NOMO-1 treated with DMSO at 0.1 percent for 48 hours (cell line): Measurements from ENCODE around the gene ZNF275.
"Not testable (repeated sequence)": the region's sequence is repeated elsewhere in the genome, so short reads cannot be mapped to it uniquely, and the experiment has no call there.

ENCODE experiments used
- DNase-seq: peaks from one replicate; lab custom pipeline; 2025; ENCODE audit not compliant: unreplicated experiment; lab: John Stamatoyannopoulos, UW

Gene ZNF275

DNA sequence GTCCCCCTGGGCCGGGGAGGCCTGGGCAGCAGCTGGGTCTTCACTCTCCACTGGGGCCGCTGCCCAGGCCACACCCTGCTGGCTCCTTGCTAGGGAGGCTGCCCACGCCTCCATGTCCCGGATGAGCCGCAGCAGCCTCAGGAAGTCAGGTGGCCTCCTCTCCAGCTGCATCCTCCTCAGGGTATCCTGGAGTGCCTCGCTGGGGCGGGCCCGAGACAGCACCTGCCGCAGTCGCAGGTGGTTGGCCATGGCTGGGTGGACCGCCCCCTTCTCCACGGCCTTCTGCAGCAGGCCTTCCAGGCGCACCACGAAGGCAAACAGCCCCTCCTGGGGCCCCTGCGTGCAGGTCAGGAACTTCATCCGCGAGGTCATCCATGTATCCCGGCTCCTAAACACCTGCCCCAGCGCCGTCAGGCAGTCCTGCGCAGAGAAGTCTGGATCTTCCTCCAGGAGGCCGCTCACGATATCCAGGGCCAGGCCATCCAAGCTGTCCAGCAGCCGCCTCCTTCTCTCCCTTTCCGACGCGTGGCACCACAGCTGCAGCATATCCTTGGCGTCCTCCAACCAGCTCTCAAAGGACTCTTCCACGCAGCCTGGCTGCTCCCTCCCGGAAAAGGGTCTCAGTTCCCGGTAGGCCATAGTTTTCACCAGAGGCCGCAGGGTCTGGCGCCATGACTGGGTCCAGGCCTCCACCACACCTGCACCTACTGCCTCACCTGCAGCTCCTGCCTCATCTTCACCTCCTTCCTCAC lies 14.5 kb upstream of the ZNF275 start:
- DNase-seq = no peak

DNA sequence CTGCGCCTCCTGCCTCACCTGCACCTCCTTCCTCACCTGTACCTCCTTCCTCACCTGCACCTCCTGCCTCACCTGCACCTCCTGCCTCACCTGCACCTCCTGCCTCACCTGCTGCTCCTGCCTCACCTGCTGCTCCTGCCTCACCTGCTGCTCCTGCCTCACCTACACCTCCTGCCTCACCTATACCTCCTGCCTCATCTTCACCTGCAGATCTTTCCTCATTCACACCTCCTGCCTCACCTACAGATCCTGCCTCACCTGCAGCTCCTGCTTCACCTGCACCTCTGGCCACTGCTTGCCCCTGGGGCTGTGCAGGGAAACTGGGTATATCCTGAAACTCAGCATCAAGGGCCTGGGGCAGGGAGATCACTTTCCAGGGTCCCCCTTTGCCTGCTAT lies 13.9 kb upstream of the ZNF275 start:
- not testable (repeated sequence) for DNase-seq

DNA sequence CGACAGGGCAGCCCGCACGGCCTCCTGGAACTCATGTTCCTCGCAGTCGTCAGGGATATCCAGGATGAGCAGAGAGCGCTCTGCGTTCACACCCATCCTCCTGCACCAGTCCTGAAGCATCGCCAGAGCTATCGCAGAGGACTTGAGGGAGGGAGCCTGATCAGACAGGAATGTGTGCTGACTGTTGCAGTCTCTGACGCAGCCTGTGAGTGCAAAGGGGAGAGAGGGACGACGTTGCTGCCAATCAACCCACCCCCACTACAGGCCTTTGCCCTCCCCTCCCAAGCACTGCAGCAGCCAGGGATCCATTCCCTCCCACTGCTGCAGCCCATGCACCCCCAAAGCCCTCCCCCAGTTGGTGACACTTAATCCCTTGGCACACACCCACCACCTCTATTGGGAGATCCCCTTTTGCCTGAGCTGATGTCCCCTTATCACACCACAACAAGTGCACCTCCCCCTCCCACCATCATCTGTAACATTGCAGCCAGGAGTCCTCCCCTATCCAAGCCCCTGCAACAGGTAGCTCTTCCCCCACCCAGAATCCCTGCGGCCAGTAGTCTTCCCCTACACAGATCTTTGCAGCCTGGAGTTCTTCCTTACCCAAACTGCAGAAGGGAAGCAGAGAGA lies 13.3 kb upstream of the ZNF275 start:
- no peak for DNase-seq

DNA sequence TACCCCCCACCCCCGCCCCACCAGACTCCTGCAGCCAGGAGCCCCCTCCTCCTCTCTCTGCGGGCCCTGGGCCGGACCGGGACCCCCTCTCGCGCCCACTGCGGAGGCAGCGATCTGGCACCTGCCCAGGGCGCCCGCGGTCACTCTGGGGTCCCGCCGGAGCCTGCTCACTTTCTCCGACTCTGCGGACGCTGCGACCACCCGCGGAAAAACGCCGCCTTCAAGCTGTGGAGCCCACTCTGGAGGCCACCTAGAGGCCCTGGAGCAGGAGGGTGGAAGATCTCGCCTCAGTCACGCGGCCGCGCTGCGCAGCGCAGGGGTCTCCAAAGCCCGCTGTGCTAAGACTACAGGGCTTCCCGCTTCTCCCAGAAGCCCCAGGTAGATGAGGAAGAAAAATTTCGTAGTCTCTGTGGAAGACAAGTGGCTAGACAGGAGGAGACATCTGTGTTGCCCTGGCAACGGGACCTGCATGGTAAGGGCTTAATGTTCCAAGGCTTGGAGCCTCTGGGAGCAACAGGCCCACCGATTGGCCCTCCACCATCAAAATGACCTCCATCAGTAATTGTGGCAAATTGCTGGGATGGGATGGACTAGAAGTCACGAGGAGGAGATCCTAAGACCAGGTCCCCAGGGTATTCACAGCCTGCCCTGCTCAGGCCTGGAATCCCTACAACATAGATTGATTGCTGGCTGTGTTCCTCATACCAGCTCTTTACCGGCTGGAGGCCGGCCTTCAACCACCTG lies 12.4 kb upstream of the ZNF275 start, which contains the start of gene PNMA6F:
PNMA6F (minus strand) TSS at position 387 of the 744 bp plus-strand sequence. CDS start 1,093 bp downstream, outside the sequence.
- DNase-seq = no peak

DNA sequence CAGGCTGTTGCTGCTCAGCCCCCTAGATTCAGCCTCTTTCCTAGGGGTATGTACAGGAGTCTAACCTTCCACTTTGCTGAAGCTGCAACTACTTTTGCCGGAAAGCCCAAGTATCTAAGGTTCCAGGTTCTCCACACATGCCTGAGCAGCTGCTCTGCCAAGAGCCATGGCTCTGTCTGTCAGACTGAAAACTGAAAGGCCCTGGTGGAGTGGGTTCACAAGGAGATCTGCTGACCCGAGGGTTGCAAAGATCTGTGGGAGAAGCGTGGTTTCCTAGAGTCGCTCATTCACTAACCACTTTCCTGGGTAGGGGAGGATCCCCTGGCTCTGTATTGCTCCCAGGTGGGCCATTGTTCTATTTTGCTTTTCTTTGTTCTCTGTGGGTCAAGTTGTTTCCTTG lies 6.4 kb upstream of the ZNF275 start:
- no peak for DNase-seq

DNA sequence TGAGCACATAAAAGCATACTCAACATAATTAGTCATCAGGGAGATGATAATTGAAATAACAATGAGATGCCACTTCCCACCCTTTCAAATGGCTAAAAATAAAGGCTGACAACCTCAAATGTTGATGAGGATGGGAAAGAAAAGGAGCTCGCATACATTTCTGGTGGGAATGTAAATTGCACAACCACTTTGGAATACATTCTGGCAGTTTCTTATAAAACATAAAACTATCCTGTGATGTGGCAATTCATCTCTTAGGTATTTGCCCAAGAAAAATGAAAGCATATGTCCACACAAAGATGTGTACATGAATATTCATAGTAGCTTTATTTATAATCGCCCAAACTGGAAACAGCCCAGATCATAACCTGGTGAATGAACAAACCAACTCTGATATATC lies 687 bp upstream of the ZNF275 start:
- no peak for DNase-seq

DNA sequence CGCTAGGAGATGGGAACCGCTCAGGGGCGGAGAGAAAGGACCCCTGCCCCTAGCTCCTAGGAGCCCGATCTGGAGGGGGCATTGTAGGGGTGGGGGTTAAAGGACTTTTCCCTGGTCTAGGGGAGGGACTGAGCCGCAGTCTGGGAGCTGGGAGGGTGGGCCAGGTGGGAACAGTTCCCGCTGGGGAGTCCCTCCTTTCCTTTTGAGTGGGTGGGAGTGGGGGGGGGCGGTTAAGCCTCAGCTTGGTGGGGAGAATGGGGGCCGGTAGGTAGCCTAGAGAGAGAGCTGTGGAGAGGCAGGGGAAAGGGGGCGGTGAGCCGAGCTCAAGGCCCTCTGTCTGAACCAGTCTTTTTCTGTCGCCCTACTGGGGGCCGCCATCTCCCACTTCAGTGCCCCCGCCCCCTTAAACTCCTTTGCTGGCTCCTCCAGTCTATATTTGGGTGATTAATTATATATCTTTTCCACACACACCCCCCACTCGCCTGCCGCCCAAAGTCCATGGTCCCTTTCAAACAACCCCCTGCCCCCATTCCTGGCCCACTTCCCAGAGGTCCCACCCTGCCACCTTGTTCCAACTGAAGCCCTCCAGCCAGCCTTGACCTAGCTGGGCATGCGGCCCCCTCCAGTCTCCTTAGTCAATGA lies 822 bp downstream of the ZNF275 start:
- no peak for DNase-seq

DNA sequence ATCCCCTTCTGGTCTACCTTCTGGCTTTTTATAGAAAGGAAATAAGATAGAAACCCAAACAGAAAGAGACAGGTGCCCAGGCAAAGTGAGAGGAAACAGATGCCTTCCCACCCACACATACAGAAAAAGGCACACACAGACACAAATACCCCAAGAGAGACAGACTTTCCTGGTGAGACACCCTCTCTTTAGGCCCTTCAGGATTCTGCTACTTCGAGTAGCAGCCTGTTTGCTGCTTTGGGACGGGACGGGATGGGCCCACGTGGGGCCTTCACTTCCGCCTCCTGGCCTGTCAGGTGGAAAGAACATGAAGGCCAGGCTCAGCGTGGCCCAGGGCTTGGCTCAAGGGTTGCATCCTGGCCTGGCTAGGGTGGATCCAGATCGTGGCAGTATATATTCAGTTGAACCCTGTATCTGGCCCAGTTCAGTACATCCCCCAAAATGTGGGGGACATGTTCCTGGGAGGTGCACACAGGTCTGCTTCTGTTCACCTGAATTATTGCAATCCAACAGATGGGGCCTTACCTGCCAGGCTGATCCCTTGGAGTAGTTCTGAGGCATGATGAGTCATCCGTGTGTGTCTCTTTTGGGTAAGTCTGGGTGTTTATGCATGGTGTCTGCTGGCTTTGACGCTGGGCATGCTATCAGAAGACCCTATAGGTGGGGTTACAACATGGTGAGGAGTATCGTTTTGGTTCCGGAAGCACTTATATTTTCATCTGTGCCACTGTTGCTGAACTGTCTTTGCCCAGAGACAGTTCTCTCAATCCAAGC lies 2.4 kb downstream of the ZNF275 start:
- no peak for DNase-seq

DNA sequence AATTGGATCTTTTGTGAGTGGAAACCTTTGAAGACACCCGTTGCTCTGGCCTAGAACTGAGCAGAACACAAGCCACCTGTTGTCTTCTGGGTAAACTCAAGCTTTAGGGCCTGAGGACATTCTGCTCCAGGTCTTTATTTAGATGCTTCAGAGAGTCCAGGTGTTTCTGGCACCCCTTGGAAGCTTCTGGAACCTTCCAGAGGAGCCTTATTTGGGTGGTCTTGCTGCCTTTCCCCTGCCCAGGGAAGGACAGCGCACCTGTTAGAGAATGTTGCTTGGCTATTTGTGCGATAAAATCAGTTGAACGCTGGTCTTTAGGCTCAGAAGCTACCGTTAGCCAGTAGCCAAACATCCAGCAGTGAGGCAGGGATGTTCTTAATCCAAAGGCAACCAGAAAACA lies 3.0 kb downstream of the ZNF275 start:
- no peak for DNase-seq

DNA sequence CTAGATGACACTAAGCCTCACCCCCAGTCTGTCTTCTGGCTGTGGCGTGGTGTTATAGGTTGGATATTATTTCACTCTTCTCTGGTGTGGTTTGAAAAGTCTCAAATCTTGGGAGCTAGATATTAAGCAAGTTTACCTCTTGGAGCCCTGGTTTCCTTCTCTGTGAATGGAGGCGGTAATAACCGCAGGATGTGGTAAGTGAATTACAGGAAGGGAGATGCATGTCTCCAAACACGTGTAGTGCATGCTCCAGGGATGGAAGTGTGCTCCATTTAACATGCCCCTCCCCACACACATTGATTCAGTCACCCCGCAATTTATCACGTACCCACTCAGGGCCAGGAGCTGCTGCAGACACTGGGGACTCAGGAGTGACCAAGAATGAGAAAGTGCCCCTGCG lies 4.9 kb downstream of the ZNF275 start:
- no peak for DNase-seq

DNA sequence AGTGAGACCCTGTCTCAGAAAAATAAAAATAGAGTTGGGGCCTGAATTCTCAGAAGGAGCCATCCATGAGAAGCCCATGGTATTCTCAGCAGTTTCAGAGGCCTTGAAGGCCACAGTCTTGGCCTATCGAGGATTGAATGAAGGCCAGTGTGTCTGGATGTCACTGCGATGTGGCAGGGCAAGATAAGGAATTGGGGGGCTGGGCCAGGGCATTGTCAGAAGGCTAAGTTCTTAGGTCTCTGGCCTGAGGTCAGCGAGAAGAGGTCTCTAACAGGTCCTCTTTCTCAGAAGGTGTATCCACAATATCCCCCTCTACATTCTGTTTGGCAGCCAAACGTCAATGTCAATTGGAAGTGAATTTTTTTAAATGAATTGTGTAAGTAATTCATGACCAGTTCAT lies 5.7 kb downstream of the ZNF275 start:
- DNase-seq = no peak

DNA sequence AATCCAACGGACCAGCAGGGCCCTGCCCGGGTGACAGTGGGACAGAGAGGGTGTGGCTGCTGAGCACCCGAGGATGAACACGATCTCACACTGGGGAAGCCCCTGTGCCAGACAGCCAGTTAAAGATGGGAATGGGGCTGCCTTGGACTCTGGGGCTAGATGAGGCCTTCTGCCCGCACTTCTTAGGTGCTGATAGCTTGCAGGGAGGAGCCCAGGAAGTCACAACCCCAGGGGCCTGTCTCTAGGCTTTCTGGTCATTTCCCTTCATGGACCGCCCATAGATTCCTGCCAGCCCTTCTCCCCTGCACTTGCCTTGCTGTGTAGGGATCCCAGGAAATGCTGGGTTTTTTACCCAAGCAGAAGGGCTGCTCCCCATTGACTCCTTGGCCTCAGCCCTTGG lies 6.2 kb downstream of the ZNF275 start:
- DNase-seq = no peak

DNA sequence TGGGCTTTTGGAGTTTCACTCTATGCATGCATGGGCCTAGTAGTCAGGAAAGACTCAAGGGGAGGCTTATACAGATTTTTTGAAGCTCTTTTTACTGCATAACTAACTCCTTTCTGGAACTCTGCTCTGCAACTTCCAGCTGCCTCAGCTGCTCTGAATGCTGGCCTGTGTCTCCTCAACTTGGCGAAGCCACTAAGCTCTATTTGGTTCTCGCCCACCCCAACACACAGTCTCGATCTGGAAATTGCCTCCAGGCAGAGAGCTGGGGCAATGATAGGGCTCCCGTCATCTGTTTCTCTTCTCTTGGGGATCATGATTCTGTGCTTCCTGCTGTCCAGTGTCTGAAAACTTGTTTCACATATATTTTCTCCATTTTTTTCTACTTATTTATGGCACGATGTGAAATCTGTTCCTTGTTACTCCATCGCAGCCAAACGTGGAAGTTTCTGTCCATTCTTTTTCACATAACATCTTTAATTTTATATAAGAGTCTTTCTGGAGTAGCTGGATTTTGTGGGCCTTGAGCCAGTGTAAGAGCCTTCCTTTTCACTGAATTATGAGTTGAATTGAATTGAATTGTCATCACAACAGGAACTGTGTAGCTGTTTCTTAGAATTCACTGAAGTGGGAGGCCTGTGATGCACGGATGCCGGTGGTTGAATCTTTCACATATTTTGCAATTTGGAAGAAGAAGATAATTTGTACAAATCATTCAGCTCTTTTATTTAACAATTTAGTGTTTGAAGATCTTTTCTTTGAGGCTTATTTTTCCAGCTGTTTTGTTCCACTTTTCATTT lies 9.0 kb downstream of the ZNF275 start:
- no peak for DNase-seq

DNA sequence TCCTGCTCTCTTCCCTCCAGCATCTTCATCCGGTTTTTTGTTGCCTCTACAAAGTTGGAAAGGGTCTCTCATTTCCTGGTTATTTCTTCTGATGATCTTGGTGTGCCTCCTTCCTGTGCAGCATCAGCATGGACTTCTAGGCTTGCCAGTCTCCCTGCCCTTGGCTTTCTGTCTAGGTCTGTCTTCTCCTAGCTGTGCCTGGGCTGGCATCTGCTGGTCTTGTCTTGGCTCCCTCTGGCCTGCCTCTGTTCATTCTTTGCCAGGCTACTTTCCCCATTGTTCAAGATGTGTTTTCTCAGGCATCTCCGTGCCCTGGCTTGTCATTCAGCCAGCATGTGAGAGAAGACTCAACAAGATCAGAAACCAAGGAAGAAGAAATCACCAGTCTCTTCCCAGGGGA lies 9.7 kb downstream of the ZNF275 start:
- no peak for DNase-seq

DNA sequence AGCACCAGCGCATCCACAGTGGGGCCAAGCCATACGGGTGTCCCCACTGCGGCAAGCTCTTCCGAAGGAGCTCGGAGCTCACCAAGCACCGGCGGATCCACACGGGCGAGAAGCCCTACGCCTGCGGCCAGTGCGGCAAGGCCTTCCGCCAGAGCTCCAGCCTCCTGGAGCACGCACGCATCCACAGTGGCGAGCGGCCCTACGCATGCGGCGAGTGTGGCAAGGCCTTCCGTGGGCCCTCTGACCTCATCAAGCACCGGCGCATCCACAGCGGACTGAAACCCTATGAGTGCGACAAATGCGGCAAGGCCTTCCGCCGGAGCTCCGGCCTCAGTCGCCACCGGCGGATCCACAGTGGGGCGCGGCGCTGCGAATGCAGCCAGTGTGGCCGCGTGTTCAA lies 13.6 kb downstream of the ZNF275 start:
- no peak for DNase-seq

DNA sequence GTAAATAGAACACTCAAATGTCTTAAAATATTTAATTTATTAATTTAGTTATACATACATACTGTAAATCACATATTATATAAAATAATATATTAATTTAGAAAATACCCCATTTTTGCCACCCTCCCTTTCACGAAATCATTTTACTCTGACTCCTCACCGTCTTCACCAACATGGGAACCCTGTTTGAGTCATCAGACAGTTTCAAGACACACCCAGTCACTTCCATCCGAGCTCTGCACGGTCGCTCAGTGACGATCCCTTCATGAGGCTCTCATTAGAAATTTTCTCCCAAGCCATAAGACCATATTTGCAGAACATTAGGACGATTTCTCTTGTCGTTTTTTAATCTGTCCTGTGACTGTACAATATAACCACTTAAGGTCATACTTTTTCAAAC lies 14.5 kb downstream of the ZNF275 start:
- DNase-seq = no peak

DNA sequence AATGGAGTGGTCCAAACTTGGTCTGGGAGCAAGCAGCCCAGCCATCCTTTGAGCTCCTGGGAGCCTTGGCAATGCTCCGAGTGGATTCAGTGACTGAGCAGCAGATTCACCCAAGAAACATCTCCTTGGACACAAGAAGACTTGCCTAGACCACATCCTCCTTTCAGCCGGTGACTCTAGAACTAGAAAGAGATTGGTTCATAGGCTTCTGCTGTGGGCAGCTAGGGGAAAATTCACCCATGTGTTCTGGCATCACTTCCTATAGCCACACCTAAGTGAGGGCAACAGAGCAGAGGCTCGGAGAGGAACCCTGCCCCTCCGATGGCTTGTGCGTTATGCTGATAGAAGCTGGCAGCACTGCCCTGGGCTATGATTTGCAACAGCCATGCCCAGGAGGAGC lies 16.0 kb downstream of the ZNF275 start:
- no peak for DNase-seq

DNA sequence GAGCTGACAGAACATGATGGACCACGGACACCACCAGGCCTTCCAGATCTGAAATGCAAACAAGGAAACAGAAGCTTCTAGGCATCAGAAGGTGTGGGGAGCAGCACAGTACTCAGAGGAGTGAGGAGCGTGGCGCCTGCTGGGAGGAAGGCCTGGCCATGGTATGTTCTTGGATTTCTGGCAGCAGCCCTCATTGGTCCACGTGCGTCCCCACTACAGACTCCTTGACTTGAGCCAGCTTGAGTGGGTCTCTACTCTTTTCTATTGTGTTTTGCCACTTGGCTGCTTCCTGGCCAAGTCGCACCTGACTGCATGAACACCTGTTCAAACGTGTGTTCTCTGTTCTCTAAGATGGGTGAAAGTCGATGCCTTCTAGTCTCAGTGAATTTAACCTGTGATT lies 18.0 kb downstream of the ZNF275 start:
- no peak for DNase-seq

DNA sequence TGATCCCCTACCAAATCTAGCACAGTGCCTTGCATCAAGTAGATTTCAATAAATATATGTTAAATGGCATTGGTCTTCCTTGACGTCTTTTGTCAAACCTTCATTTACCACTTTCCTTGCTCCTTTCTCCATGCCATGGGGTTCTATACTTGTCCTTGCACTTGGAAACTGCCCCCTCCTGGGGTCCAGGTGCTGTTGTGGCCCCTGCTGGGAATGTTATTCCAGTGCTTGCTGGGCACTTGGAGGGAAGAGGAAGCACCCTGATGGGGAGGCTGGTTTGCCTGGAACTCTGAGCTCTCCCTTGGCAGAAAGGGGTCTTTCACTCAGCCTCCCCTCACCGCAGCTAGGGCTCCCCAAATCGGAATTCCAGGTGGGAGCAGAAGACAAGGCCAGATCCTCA lies 18.9 kb downstream of the ZNF275 start:
- DNase-seq = no peak

DNA sequence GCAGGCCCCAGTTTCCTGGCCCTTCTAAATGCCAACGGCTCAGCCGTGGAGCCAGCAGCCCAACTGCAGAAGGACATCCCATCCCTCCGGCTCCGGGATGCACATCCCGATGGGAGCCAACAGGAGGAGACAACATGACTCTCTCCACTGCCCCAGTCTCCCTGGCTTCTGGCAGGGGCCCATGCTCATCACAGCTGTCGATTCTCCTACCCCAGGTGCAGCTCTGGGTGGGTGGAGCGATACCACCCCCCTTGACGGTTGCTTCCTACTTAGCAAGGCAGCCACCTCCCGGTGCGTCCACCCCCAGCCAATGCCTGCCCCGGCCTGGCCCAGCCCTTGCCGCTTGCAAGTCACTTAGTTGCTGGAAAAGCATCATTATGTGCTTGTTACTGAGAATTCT lies 19.5 kb downstream of the ZNF275 start:
- DNase-seq = no peak
